ENCODE data around the gene PTPRN2. TPM values are rescaled to one million over a fixed set of nuclear protein-coding genes. Genes with fewer than 3 reads are reported as not detected.

The PTPRN2 gene
- total RNA-seq, 1 experiment from 2014 or later: not detected

DNA sequence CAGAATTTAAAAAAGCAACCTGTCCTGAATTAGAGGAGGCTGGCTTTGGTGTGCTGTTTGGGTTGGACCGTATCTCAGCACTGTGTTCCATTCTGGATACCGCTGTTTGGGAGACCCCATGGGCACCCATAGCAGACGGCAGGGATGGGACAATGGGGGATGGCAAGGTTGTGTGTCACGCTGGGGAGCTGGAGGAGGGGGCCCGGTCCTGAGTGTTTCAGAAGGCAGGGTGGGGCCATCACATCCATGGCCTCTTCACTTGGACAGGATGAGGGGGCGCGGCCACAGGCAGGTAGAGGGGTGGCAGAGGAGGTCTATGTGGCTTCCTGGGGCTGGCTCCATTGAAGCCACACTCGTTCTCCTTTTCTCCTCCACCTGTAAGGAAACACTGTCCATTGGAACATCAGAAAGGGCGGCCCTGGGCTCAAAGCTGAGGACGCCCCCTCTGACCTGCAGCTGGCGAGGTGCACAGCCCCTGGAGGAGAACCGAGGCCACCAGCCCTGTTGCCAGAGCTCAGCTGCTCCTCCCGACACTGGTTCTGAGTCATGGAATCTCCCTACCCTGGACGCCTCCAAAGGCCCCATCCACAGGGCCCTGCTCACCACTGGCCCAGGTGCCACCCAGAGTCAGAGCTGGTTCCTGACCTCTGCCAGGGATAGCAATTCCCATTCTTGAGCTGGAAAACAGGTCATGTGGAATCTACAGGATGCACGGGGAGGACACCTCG lies 663.6 kb downstream of the PTPRN2 start:
- Histone ChIP-seq H3K79me2 (ENCODE audit: low read depth) (no peaks in the 10 kb centered on the region), H3K9me2 (ENCODE audit: insufficient read depth) (no peaks in the 10 kb centered on the region), H3K36me3 (ENCODE audit: low read depth) (no peaks in the 10 kb centered on the region), H3K4me2 (no peak overlapping the region), H3F3A (ENCODE audit: insufficient read depth, low read depth) (no peaks in the 10 kb centered on the region), H3K4me3 (no peak overlapping the region), H2AFZ (no peak overlapping the region), H3K9me3 (ENCODE audit: insufficient read depth, low read depth) (no peaks in the 10 kb centered on the region), H3K27me3 (ENCODE audit: insufficient read depth, low read depth) (peaks cover 87% of the 10 kb centered on the region), H4K20me1 (ENCODE audit: insufficient read depth) (peaks cover 7% of the 10 kb centered on the region; the same call in 1 of the 2 replicates), H3K27ac (no peak overlapping the region), H3K4me1 (replicated peaks; ENCODE audit: insufficient read depth) (no peaks in the 10 kb centered on the region)
- ChIA-PET CTCF (no interaction called here), POLR2A (ENCODE audit: unreplicated experiment) (no interaction called here)
- intact Hi-C loops (cut with micrococcal nuclease; ENCODE audit: unreplicated experiment): no loop called here
- no peak for DNase-seq
- TF ChIP-seq CTCF (conservative IDR thresholded peaks at IDR 0.05): no peak
- TF ChIP-seq EZH2 (IDR thresholded peaks at IDR 0.05; ENCODE audit: low read depth): no peak
- BruUV-seq (replicated peaks): no TSS peak

DNA sequence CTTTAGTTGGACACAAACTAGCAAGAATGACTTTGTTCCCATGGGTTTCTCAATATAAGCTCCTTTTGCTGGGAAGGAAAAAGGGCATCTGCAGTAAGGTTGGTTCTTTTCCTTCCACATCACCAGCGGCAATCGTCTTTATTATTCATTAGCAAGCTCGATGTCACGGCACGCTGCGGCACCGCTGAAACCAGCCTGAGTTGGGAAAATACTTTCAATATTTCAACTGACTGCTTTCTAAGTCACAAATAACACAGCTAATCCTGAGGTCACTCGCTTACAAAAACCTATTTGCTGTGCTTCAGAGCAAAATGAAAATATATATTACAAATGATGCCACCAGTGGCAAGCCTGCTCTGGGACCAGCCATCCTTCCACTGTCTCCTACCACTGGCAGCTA lies 665.0 kb downstream of the PTPRN2 start:
- ChIA-PET CTCF (no interaction called here), POLR2A (ENCODE audit: unreplicated experiment) (no interaction called here)
- Histone ChIP-seq H3K36me3 (ENCODE audit: low read depth) (no peaks in the 10 kb centered on the region), H4K20me1 (ENCODE audit: insufficient read depth) (peaks cover 7% of the 10 kb centered on the region; the same call in 1 of the 2 replicates), H3K4me2 (no peak overlapping the region), H3K27ac (no peak overlapping the region), H3K79me2 (ENCODE audit: low read depth) (no peaks in the 10 kb centered on the region), H3K9me3 (ENCODE audit: insufficient read depth, low read depth) (no peaks in the 10 kb centered on the region), H3K4me3 (no peak overlapping the region), H3K9me2 (ENCODE audit: insufficient read depth) (no peaks in the 10 kb centered on the region), H3K4me1 (replicated peaks; ENCODE audit: insufficient read depth) (no peaks in the 10 kb centered on the region), H3K27me3 (ENCODE audit: insufficient read depth, low read depth) (peaks cover 91% of the 10 kb centered on the region), H2AFZ (no peak overlapping the region), H3F3A (ENCODE audit: insufficient read depth, low read depth) (no peaks in the 10 kb centered on the region)
- intact Hi-C loops (cut with micrococcal nuclease; ENCODE audit: unreplicated experiment): no loop called here
- DNase-seq: no peak
- no TSS peak for BruUV-seq (replicated peaks)
- TF ChIP-seq CTCF (conservative IDR thresholded peaks at IDR 0.05) (no peak), EZH2 (IDR thresholded peaks at IDR 0.05; ENCODE audit: low read depth) (no peak)

GRCh38 chr7:157918326-157919080 lies 669.1 kb downstream of the PTPRN2 start:
- TF ChIP-seq CTCF (conservative IDR thresholded peaks at IDR 0.05) (no peak), EZH2 (IDR thresholded peaks at IDR 0.05; ENCODE audit: low read depth) (no peak)
- Histone ChIP-seq H4K20me1 (ENCODE audit: insufficient read depth) (peaks cover 7% of the 10 kb centered on the region; the same call in 1 of the 2 replicates), H3K79me2 (ENCODE audit: low read depth) (no peaks in the 10 kb centered on the region), H3K4me2 (no peak overlapping the region), H3K4me1 (replicated peaks; ENCODE audit: insufficient read depth) (no peaks in the 10 kb centered on the region), H3K9me3 (ENCODE audit: insufficient read depth, low read depth) (no peaks in the 10 kb centered on the region), H3K27ac (no peak overlapping the region), H3K36me3 (ENCODE audit: low read depth) (no peaks in the 10 kb centered on the region), H3K9me2 (ENCODE audit: insufficient read depth) (no peaks in the 10 kb centered on the region), H2AFZ (no peak overlapping the region), H3K4me3 (no peak overlapping the region), H3F3A (ENCODE audit: insufficient read depth, low read depth) (no peaks in the 10 kb centered on the region), H3K27me3 (ENCODE audit: insufficient read depth, low read depth) (peaks cover 91% of the 10 kb centered on the region)
- CTCF ChIA-PET: no interaction called here
- no TSS peak for BruUV-seq (replicated peaks)
- DNase-seq: no peak
- POLR2A ChIA-PET (ENCODE audit: unreplicated experiment): no interaction called here
- intact Hi-C loops (cut with micrococcal nuclease; ENCODE audit: unreplicated experiment): no loop called here

All from PC-9 (cell line).